ENCODE measurements around the gene UTS2.

GRCh38 chr1:7826363-7826762 lies 26.5 kb downstream of the UTS2 start:
- no peak for TF ChIP-seq CTCF (IDR thresholded peaks at IDR 0.05)
- no peak for TF ChIP-seq POLR2A (IDR thresholded peaks at IDR 0.05)
